HepG2 (cell line): Measurements from ENCODE around the gene NCOA1. TPM values are rescaled to one million over a fixed set of nuclear protein-coding genes. Genes with fewer than 3 reads are reported as not detected.
A peak's percentile ranks its signal among the peaks of the same experiment; 100 is the strongest.

ENCODE experiments used
- ATAC-seq: fragments of 200-7000 bp; cut with Tn5 transposase; 3 replicates; pipeline ENCODE4 v1.9.1; 2020; ENCODE audit warnings: mild to moderate bottlenecking, moderate library complexity
- BruUV-seq: library from RNA; stranded (reverse); fragments of 400-500 nt; replicated peaks from 2 replicates; lab custom pipeline; 2021; lab: Mats Ljungman, UMichigan
- CTCF ChIA-PET: fragments of 300-600 bp; formaldehyde crosslinking; extraction: SDS; loops from one replicate; lab custom pipeline; 2021; ENCODE audit warnings: low total read pairs, inconsistent platforms, low intra/inter-chr PET ratio; lab: Yijun Ruan, JAX
- POLR2A ChIA-PET: fragments of 350-600 bp; sonication (Branson Sonifier 250); formaldehyde crosslinking; loops from one replicate; lab custom pipeline; 2020; ENCODE audit warnings: antibody characterized with exemption, inconsistent platforms; lab: Yijun Ruan, JAX
- DNase-seq: peaks from one replicate; pipeline ENCODE4 v3.0.0-alpha.2; 2015; ENCODE audit warnings: low spot score
- FAIRE-seq: peaks from 3 replicates; lab custom pipeline; 2011; peaks lifted over from hg19 to GRCh38; lab: Jason Lieb, UNC
- H2AFZ ChIP-seq: one replicate; pipeline ENCODE4 v1.6.1; 2011; ENCODE audit warnings: low read length, inconsistent platforms
- H3K27ac ChIP-seq: fragments of 300-600 bp; 3 replicates; pipeline ENCODE4 v1.8.0; 2011; ENCODE audit warnings: mixed run types, mild to moderate bottlenecking, mixed read lengths, low read length, inconsistent platforms; ENCODE audit not compliant: insufficient read depth; ENCODE audit errors: extremely low read length
- H3K27me3 ChIP-seq, 2 experiments: fragments of 200-600 bp in 1 of 2; 2 replicates in 1 of 2; 3 replicates in 1 of 2; pipeline versions ENCODE4 v1.6.0 to v1.8.0; 2011; ENCODE audit warnings: low read length in 2 of 2, mild to moderate bottlenecking in 2 of 2, moderate library complexity in 2 of 2, inconsistent platforms in 1 of 2; ENCODE audit not compliant: insufficient read depth in 2 of 2, control insufficient read depth in 1 of 2
- H3K36me3 ChIP-seq, 2 experiments: fragments of 200-600 bp in 1 of 2; replicated peaks in 1 of 2; 2 replicates in 1 of 2; 3 replicates in 1 of 2; pipeline versions ENCODE4 v1.5.1 to v1.8.0; 2011; ENCODE audit warnings: low read length in 2 of 2, inconsistent platforms in 1 of 2; ENCODE audit not compliant: insufficient read depth in 2 of 2, control insufficient read depth in 1 of 2
- H3K4me1 ChIP-seq: 2 replicates; pipeline ENCODE4 v1.5.1; 2012; ENCODE audit warnings: low read length, inconsistent platforms; ENCODE audit not compliant: insufficient read depth
- H3K4me2 ChIP-seq: 2 replicates; pipeline ENCODE4 v1.6.0; 2011; ENCODE audit warnings: low read depth, low read length, inconsistent platforms
- H3K4me3 ChIP-seq, 3 experiments: fragments of 200-600 bp in 1 of 3; sonication (generic), shearing (Covaris generic) in 1 of 3; replicated peaks in 1 of 3; 2 replicates each; pipeline ENCODE4 v1.5.1; 2011 to 2016; ENCODE audit warnings: low read length in 3 of 3, inconsistent platforms in 2 of 3, low read depth in 2 of 3, mild to moderate bottlenecking in 2 of 3, control low read depth in 1 of 3, mixed read lengths in 1 of 3; ENCODE audit not compliant: insufficient read depth in 1 of 3
- H3K79me2 ChIP-seq: one replicate; pipeline ENCODE4 v1.6.1; 2011; ENCODE audit warnings: low read length, inconsistent platforms; ENCODE audit not compliant: insufficient read depth
- H3K9ac ChIP-seq: 2 replicates; pipeline ENCODE4 v1.6.0; 2011; ENCODE audit warnings: mild to moderate bottlenecking, low read depth, low read length, inconsistent platforms; ENCODE audit not compliant: insufficient read depth
- H3K9me3 ChIP-seq: 2 replicates; pipeline ENCODE4 v1.5.1; 2012; ENCODE audit warnings: mild to moderate bottlenecking, low read length
- H4K20me1 ChIP-seq: 2 replicates; pipeline ENCODE4 v1.6.0; 2011; ENCODE audit warnings: inconsistent platforms, mild to moderate bottlenecking, low read length, moderate library complexity; ENCODE audit not compliant: insufficient read depth
- ATF7 ChIP-seq, 2 experiments: fragments of 450-650 bp in 1 of 2; sonication (generic) in 1 of 2; formaldehyde crosslinking in 1 of 2; IDR thresholded peaks; 2 replicates each; pipeline versions ENCODE4 v1.4.0 to v1.6.1; 2016 to 2020; ENCODE audit warnings: antibody characterized with exemption in 1 of 2, mild to moderate bottlenecking in 1 of 2, missing genetic modification reagents in 1 of 2
- BORCS8-MEF2B ChIP-seq: sonication (generic); formaldehyde crosslinking; IDR thresholded peaks from 2 replicates; pipeline ENCODE4 v1.8.0; 2022; ENCODE audit warnings: mild to moderate bottlenecking, missing genetic modification reagents
- HNRNPL ChIP-seq: fragments of 200-400 bp; formaldehyde crosslinking; IDR thresholded peaks from 2 replicates; pipeline ENCODE4 v1.6.1; 2017; ENCODE audit warnings: mild to moderate bottlenecking, low read depth, low read length
- IRF9 ChIP-seq: sonication (generic); formaldehyde crosslinking; IDR thresholded peaks from 2 replicates; pipeline ENCODE4 v1.8.0; 2022; ENCODE audit warnings: missing genetic modification reagents, mild to moderate bottlenecking, borderline replicate concordance
- PRDM10 ChIP-seq: sonication (generic); formaldehyde crosslinking; IDR thresholded peaks from 2 replicates; pipeline ENCODE4 v1.4.0; 2020; ENCODE audit warnings: low read depth, missing genetic modification reagents
- ZNF280D ChIP-seq: sonication (generic); formaldehyde crosslinking; IDR thresholded peaks from 2 replicates; pipeline ENCODE4 v1.5.1; 2020; ENCODE audit warnings: mild to moderate bottlenecking, missing genetic modification reagents
- ZNF282 ChIP-seq: fragments of 450-650 bp; IDR thresholded peaks from 2 replicates; pipeline ENCODE4 v1.6.1; 2018; ENCODE audit not compliant: partially characterized antibody
- WGBS: methylation state at CpG from one replicate; pipeline ENCODE4 v1.1.6; 2017; ENCODE audit warnings: low lambda C conversion rate; 5-methylcytosine and 5-hydroxymethylcytosine counted together
- in situ Hi-C: cut with HindIII; loops from 2 replicates; pipeline ENCODE4 v1.10.0; 2017; ENCODE audit warnings: low pct_unique_long_range_greater_than_20kb; ENCODE audit not compliant: extremely low pct_ligation_motif_present
- intact Hi-C: fragments of 100-400 bp; cut with micrococcal nuclease; formaldehyde crosslinking; loops from one replicate; pipeline ENCODE4 v1.10.0; 2022; ENCODE audit not compliant: unreplicated experiment
- polyA plus RNA-seq, 8 experiments: library from polyadenylated mRNA; depleted of rRNA in 3 of 8; stranded (reverse) in 7 of 8; unstranded in 1 of 8; fragments of >200 nt; fragmentation: Illumina TruSeq in 4 of 8; extraction: Trizol in 4 of 8; gene quantifications; 2 replicates each; pipeline versions ENCODE4 v1.2.1 to v1.2.3, GENCODE V29; 2011 to 2016; ENCODE audit warnings: low read depth in 4 of 8, missing spikeins in 1 of 8, mixed read lengths in 1 of 8; ENCODE audit not compliant: insufficient read depth in 1 of 8
- total RNA-seq, 5 experiments: library from RNA; depleted of rRNA; stranded (reverse); fragments of >200 nt; fragmentation: Illumina TruSeq; extraction: Trizol; gene quantifications; 2 replicates each; pipeline ENCODE4 v1.2.3, GENCODE V29; 2016; ENCODE audit warnings: low read depth in 1 of 5

NCOA1 gene
- total and polyA plus RNA-seq, 2 of the 13 experiments (the other 11 are each of a cell fraction or from before 2014, with no cell fraction given): 10.0 to 10.4 TPM

- 86% methylated on average over 5 of the region's 5 CpGs for WGBS
- H3K9ac ChIP-seq: no peak overlapping the region
- no peak overlapping the region for H3K27ac ChIP-seq
- H3K4me2 ChIP-seq: no peak overlapping the region
- DNase-seq: no peak
- H3K4me1 ChIP-seq: peaks cover 10% of the 10 kb centered on the region; the same call in 1 of the 2 replicates
- FAIRE-seq: no peak
- H3K36me3 ChIP-seq: no peaks in the 10 kb centered on the region; a peak in 2 of 5 replicates
- H3K79me2 ChIP-seq: no peaks in the 10 kb centered on the region
- intact Hi-C loops (no loop called here), in situ Hi-C loops (no loop called here)
- ATAC-seq: no peak
- ChIA-PET POLR2A (no interaction called here), CTCF (no interaction called here)
- no TSS peak for BruUV-seq
- no peaks in the 10 kb centered on the region for H3K27me3 ChIP-seq
- H2AFZ ChIP-seq: no peak overlapping the region
- no peak overlapping the region for H3K4me3 ChIP-seq
- no peaks in the 10 kb centered on the region for H4K20me1 ChIP-seq
- H3K9me3 ChIP-seq: no peaks in the 10 kb centered on the region
- TF ChIP-seq ZNF282 (peak; percentile 33), PRDM10 (no peak)
Observed at GRCh38 chr2:24771061-24771460, 280.0 kb downstream of the NCOA1 start.

GRCh38 chr2:24771764-24772586, 280.9 kb downstream of the NCOA1 start:
- peaks cover 10% of the 10 kb centered on the region; the same call in 1 of the 2 replicates for H3K4me1 ChIP-seq
- no peak; the same call in 2 of the 3 replicates for ATAC-seq
- H2AFZ ChIP-seq: no peak overlapping the region
- no peaks in the 10 kb centered on the region for H3K27me3 ChIP-seq
- no peaks in the 10 kb centered on the region for H3K9me3 ChIP-seq
- H3K79me2 ChIP-seq: no peaks in the 10 kb centered on the region
- no peak overlapping the region for H3K9ac ChIP-seq
- in situ Hi-C loops (no loop called here), intact Hi-C loops (no loop called here)
- no peak overlapping the region for H3K4me2 ChIP-seq
- ChIA-PET POLR2A (interaction anchor here (1.5 kb wide), 1 partner anchor 21 kb away, joined by 4 read pairs; no protein-coding TSS in a partner anchor), CTCF (no interaction called here)
- no peaks in the 10 kb centered on the region for H4K20me1 ChIP-seq
- H3K36me3 ChIP-seq: no peaks in the 10 kb centered on the region; a peak in 2 of 5 replicates
- H3K27ac ChIP-seq: no peak overlapping the region
- FAIRE-seq: no peak
- DNase-seq: no peak
- 85% methylated on average over 5 of the region's 5 CpGs for whole genome bisulfite sequencing
- no peak overlapping the region for H3K4me3 ChIP-seq
- BruUV-seq: TSS peak; percentile 26
- TF ChIP-seq ZNF280D (CRISPR knock-in tag): no peak
- no peak for TF ChIP-seq HNRNPL
- TF ChIP-seq IRF9 (CRISPR knock-in tag): no peak
- no peak for TF ChIP-seq ATF7 (IDR thresholded peaks at IDR 0.05)
- TF ChIP-seq ATF7 (CRISPR knock-in tag; IDR thresholded peaks at IDR 0.05): no peak
- no peak for TF ChIP-seq BORCS8-MEF2B (CRISPR knock-in tag)
